ENCODE results near the gene PAEP.
"Not testable (repeated sequence)": the region's sequence is repeated elsewhere in the genome, so short reads cannot be mapped to it uniquely, and the experiment has no call there.

GRCh38 chr9:135543262-135543894 lies 18.2 kb upstream of the PAEP start:
- TF ChIP-seq POLR2A, CTCF (IDR thresholded peaks at IDR 0.05): not testable (repeated sequence)
